GM23338 (cell line): ENCODE data around the gene MAP2K5. TPM values are rescaled to one million over a fixed set of nuclear protein-coding genes. Genes with fewer than 3 reads are reported as not detected.

Experiments
- ATAC-seq: fragments of 200-7000 bp; cut with Tn5 transposase; 3 replicates; pipeline ENCODE4 v1.9.1; 2020
- DNase-seq: peaks from one replicate; pipeline ENCODE4 v3.0.0-alpha.2; 2015; ENCODE audit warnings: low spot score
- H2AFZ ChIP-seq: fragments of 200-600 bp; sonication (generic); 2 replicates; pipeline ENCODE4 v1.8.0; 2016; ENCODE audit warnings: antibody characterized with exemption, mild to moderate bottlenecking, moderate library complexity
- H3F3A ChIP-seq: fragments of 200-600 bp; sonication (generic); replicated peaks from 2 replicates; pipeline ENCODE4 v1.8.0; 2017; ENCODE audit warnings: antibody characterized with exemption, mixed run types, low read depth
- H3K27ac ChIP-seq: fragments of 200-600 bp; sonication (generic); 2 replicates; pipeline ENCODE4 v1.6.1; 2016; ENCODE audit warnings: low read depth
- H3K27me3 ChIP-seq: fragments of 200-600 bp; sonication (generic); 2 replicates; pipeline ENCODE4 v1.8.0; 2016; ENCODE audit warnings: mild to moderate bottlenecking, mixed run types, moderate library complexity; ENCODE audit not compliant: insufficient read depth
- H3K36me3 ChIP-seq: fragments of 200-600 bp; sonication (generic); 2 replicates; pipeline ENCODE4 v1.8.0; 2016; ENCODE audit warnings: mild to moderate bottlenecking; ENCODE audit not compliant: insufficient read depth
- H3K4me1 ChIP-seq: fragments of 200-600 bp; sonication (generic); 2 replicates; pipeline ENCODE4 v1.8.0; 2016; ENCODE audit warnings: mild to moderate bottlenecking, moderate library complexity; ENCODE audit not compliant: insufficient read depth
- H3K4me2 ChIP-seq: fragments of 200-600 bp; sonication (generic); 2 replicates; pipeline ENCODE4 v1.7.1; 2017; ENCODE audit warnings: mixed run types
- H3K4me3 ChIP-seq: fragments of 200-600 bp; sonication (generic); 2 replicates; pipeline ENCODE4 v1.6.1; 2016; ENCODE audit warnings: mixed run types
- H3K79me2 ChIP-seq: fragments of 200-600 bp; sonication (generic); replicated peaks from 2 replicates; pipeline ENCODE4 v1.8.0; 2017; ENCODE audit warnings: mild to moderate bottlenecking; ENCODE audit not compliant: insufficient read depth
- H3K9me2 ChIP-seq: fragments of 200-600 bp; sonication (generic); 2 replicates; pipeline ENCODE4 v1.8.0; 2017; ENCODE audit not compliant: insufficient read depth
- H4K20me1 ChIP-seq: fragments of 200-600 bp; sonication (generic); replicated peaks from 2 replicates; pipeline ENCODE4 v1.8.0; 2017; ENCODE audit warnings: mild to moderate bottlenecking; ENCODE audit not compliant: insufficient read depth
- H3K27ac Mint-ChIP-seq: 2 replicates; pipeline ENCODE4 v1.8.0; 2020; ENCODE audit warnings: inconsistent platforms, mild to moderate bottlenecking, moderate library complexity, mixed read lengths
- H3K27me3 Mint-ChIP-seq: 3 replicates; pipeline ENCODE4 v1.8.0; 2022; ENCODE audit warnings: low read depth, mild to moderate bottlenecking, moderate library complexity, mixed read lengths, inconsistent platforms; ENCODE audit not compliant: insufficient read depth, poor library complexity
- H3K36me3 Mint-ChIP-seq: 3 replicates; pipeline ENCODE4 v1.8.0; 2021; ENCODE audit warnings: low read depth, mild to moderate bottlenecking, inconsistent platforms, moderate library complexity, mixed read lengths
- H3K4me1 Mint-ChIP-seq: 3 replicates; pipeline ENCODE4 v1.8.0; 2020; ENCODE audit warnings: mild to moderate bottlenecking, inconsistent platforms, mixed read lengths
- H3K4me3 Mint-ChIP-seq: 3 replicates; pipeline ENCODE4 v1.8.0; 2021; ENCODE audit warnings: moderate library complexity, mild to moderate bottlenecking, inconsistent platforms, mixed read lengths
- H3K9me3 Mint-ChIP-seq: 3 replicates; pipeline ENCODE4 v1.8.0; 2020; ENCODE audit warnings: moderate library complexity, mild to moderate bottlenecking, inconsistent platforms, mixed read lengths
- CREB1 ChIP-seq: fragments of 250-450 bp; sonication (Bioruptor Pico); IDR thresholded peaks from 2 replicates; pipeline ENCODE4 v1.5.0; 2020; ENCODE audit warnings: low read depth, mild to moderate bottlenecking, moderate library complexity
- CTCF ChIP-seq, 2 experiments: fragments of 200-600 bp in 1 of 2; sonication (generic) in 1 of 2; conservative IDR thresholded peaks; 2 replicates each; pipeline versions ENCODE4 v1.5.1 to v1.6.1; 2016 to 2017; ENCODE audit warnings: antibody characterized with exemption in 2 of 2, low read depth in 2 of 2, mild to moderate bottlenecking in 2 of 2, moderate library complexity in 1 of 2
- EZH2phosphoT487 ChIP-seq: fragments of 200-600 bp; sonication (generic); IDR thresholded peaks from one replicate; pipeline ENCODE4 v1.8.1; 2018; ENCODE audit warnings: antibody characterized with exemption; ENCODE audit not compliant: unreplicated experiment
- JUNB ChIP-seq: IDR thresholded peaks from one replicate; pipeline ENCODE4 v1.6.1; 2016; ENCODE audit warnings: antibody characterized with exemption; ENCODE audit not compliant: unreplicated experiment
- NANOG ChIP-seq: IDR thresholded peaks from 2 replicates; pipeline ENCODE4 v1.6.1; 2016; ENCODE audit warnings: antibody characterized with exemption, borderline replicate concordance
- POLR2AphosphoS5 ChIP-seq: IDR thresholded peaks from 2 replicates; pipeline ENCODE4 v1.6.1; 2016; ENCODE audit warnings: antibody characterized with exemption, low read depth
- REST ChIP-seq: IDR thresholded peaks from one replicate; pipeline ENCODE4 v1.6.1; 2018; ENCODE audit warnings: antibody characterized with exemption; ENCODE audit not compliant: unreplicated experiment
- STAT1 ChIP-seq: IDR thresholded peaks from one replicate; pipeline ENCODE4 v1.6.1; 2016; ENCODE audit warnings: antibody characterized with exemption; ENCODE audit not compliant: unreplicated experiment
- ZNF114 ChIP-seq: fragments of 250-450 bp; sonication (Bioruptor Pico); IDR thresholded peaks from 2 replicates; pipeline ENCODE4 v1.5.0; 2020; ENCODE audit warnings: mild to moderate bottlenecking, moderate library complexity
- ZNF331 ChIP-seq: fragments of 250-450 bp; sonication (Bioruptor Pico); IDR thresholded peaks from 2 replicates; pipeline ENCODE4 v1.5.0; 2020; ENCODE audit warnings: low read depth, mild to moderate bottlenecking, moderate library complexity
- ZNF462 ChIP-seq: fragments of 250-450 bp; sonication (Bioruptor Pico); IDR thresholded peaks from 2 replicates; pipeline ENCODE4 v1.5.0; 2020; ENCODE audit warnings: mild to moderate bottlenecking, moderate library complexity
- polyA plus RNA-seq: library from polyadenylated mRNA; unstranded; fragments of >200 nt; fragmentation: Nextera tagmentation; extraction: Ambion mirVana; gene quantifications from 2 replicates; pipeline ENCODE4 v1.2.1, GENCODE V29; 2016
- total RNA-seq: library from RNA; depleted of rRNA; stranded (reverse); fragments of >200 nt; shearing (Covaris generic); gene quantifications from 2 replicates; pipeline ENCODE4 v1.2.3, GENCODE V29; 2014

Gene MAP2K5
- total and polyA plus RNA-seq, 2 experiments from 2014 or later: 6.5 to 13.6 TPM

- no peak for TF ChIP-seq EZH2phosphoT487
- TF ChIP-seq POLR2AphosphoS5: no peak
- no peak for TF ChIP-seq ZNF462 (CRISPR knock-in tag)
- TF ChIP-seq STAT1: no peak
- no peak for TF ChIP-seq CREB1 (CRISPR knock-in tag)
Observed at GRCh38 chr15:67578020-67578600, 35.6 kb downstream of the MAP2K5 start (continued).

- Mint-ChIP-seq H3K4me3 (no peak overlapping the region), H3K4me1 (peaks cover 8% of the 10 kb centered on the region; the same call in 2 of the 3 replicates), H3K36me3 (no peaks in the 10 kb centered on the region), H3K27me3 (no peaks in the 10 kb centered on the region), H3K9me3 (no peaks in the 10 kb centered on the region), H3K27ac (no peak overlapping the region)
- H3K36me3 ChIP-seq: no peaks in the 10 kb centered on the region
- H3K27me3 ChIP-seq: no peaks in the 10 kb centered on the region
- no peaks in the 10 kb centered on the region for H3K79me2 ChIP-seq
- no peaks in the 10 kb centered on the region for H4K20me1 ChIP-seq
- ATAC-seq (no peak), DNase-seq (no peak)
- H3K4me2 ChIP-seq: no peak overlapping the region
- H3K4me1 ChIP-seq: no peaks in the 10 kb centered on the region
- no peak overlapping the region for H3K4me3 ChIP-seq
- H3F3A ChIP-seq: no peaks in the 10 kb centered on the region
- H3K27ac ChIP-seq: no peak overlapping the region
- no peaks in the 10 kb centered on the region for H3K9me2 ChIP-seq
- no peak overlapping the region for H2AFZ ChIP-seq
- TF ChIP-seq STAT1 (no peak), POLR2AphosphoS5 (no peak), JUNB (no peak), CTCF (conservative IDR thresholded peaks at IDR 0.05; ENCODE audit: low read depth in 2 of 2) (no peak), NANOG (no peak), REST (no peak), ZNF331 (CRISPR knock-in tag) (no peak), ZNF114 (CRISPR knock-in tag) (no peak)
Observed at GRCh38 chr15:67579164-67579563, 36.7 kb downstream of the MAP2K5 start.
